Measurements from ENCODE around the gene IFNA7. TPM values are rescaled to one million over a fixed set of nuclear protein-coding genes. Genes with fewer than 3 reads are reported as not detected.
A peak's percentile ranks its signal among the peaks of the same experiment; 100 is the strongest.
"Not testable (repeated sequence)": the region's sequence is repeated elsewhere in the genome, so short reads cannot be mapped to it uniquely, and the experiment has no call there.

Gene IFNA7
- total and polyA plus RNA-seq, 5 experiments from 2014 or later, result not detected

- POLR2A ChIA-PET, H3K4me3 Mint-ChIP-seq, H3K27me3 Mint-ChIP-seq, ATAC-seq, H3K36me3 Mint-ChIP-seq, H3K4me1 Mint-ChIP-seq, DNase-seq, H3K9me3 Mint-ChIP-seq: not testable (repeated sequence)
- H3K27ac Mint-ChIP-seq, result peak overlapping the region in 1 of 10 donors; percentile 35
Observed at GRCh38 chr9:21212160-21212559, 10.2 kb upstream of the IFNA7 start.

- H3K27me3 Mint-ChIP-seq, H3K9me3 Mint-ChIP-seq, H3K36me3 Mint-ChIP-seq, H3K4me3 Mint-ChIP-seq, H3K4me1 Mint-ChIP-seq, ATAC-seq, POLR2A ChIA-PET, H3K27ac Mint-ChIP-seq, DNase-seq: not testable (repeated sequence)
Observed at GRCh38 chr9:21210782-21211181, 8.8 kb upstream of the IFNA7 start.

- Mint-ChIP-seq H3K27me3 (peaks cover 6 to 9% (median 8%) of the 10 kb centered on the region in 5 donors), H3K36me3 (no peaks in the 10 kb centered on the region), H3K27ac (no peak overlapping the region), H3K4me3 (no peak overlapping the region), H3K9me3 (peaks cover 0 to 3% (median 0%) of the 10 kb centered on the region in 9 donors), H3K4me1 (peaks cover 2 to 6% (median 3%) of the 10 kb centered on the region in 4 donors)
- ATAC-seq (no peak), DNase-seq (no peak)
- POLR2A ChIA-PET, result no interaction called here
Observed at GRCh38 chr9:21210311-21210710, 8.3 kb upstream of the IFNA7 start.

GRCh38 chr9:21207043-21207442 lies 5.0 kb upstream of the IFNA7 start, which contains the start of gene IFNA10:
TSS of gene IFNA10 (minus strand) at chr9:21207143. CDS start at chr9:21207097, 46 bp downstream.
- ATAC-seq, H3K36me3 Mint-ChIP-seq, POLR2A ChIA-PET, H3K27ac Mint-ChIP-seq, H3K4me1 Mint-ChIP-seq, H3K9me3 Mint-ChIP-seq, H3K4me3 Mint-ChIP-seq, DNase-seq: not testable (repeated sequence)
- H3K27me3 Mint-ChIP-seq, result peaks cover 3 to 19% (median 14%) of the 10 kb centered on the region in 5 donors

GRCh38 chr9:21205204-21205603 lies 3.2 kb upstream of the IFNA7 start:
- H3K36me3 Mint-ChIP-seq, result no peaks in the 10 kb centered on the region
- peaks cover 3 to 28% (median 15%) of the 10 kb centered on the region in 5 donors for H3K27me3 Mint-ChIP-seq
- POLR2A ChIA-PET, result no interaction called here
- H3K9me3 Mint-ChIP-seq, result peaks cover 0 to 5% (median 0%) of the 10 kb centered on the region in 9 donors
- DNase-seq (no peak), ATAC-seq (no peak)
- peaks cover 0 to 2% (median 0%) of the 10 kb centered on the region in 4 donors for H3K4me1 Mint-ChIP-seq
- H3K4me3 Mint-ChIP-seq, result no peak overlapping the region
- no peak overlapping the region for H3K27ac Mint-ChIP-seq

GRCh38 chr9:21194867-21195776 lies 6.9 kb downstream of the IFNA7 start:
- H3K9me3 Mint-ChIP-seq, H3K27me3 Mint-ChIP-seq, H3K36me3 Mint-ChIP-seq, H3K27ac Mint-ChIP-seq, H3K4me1 Mint-ChIP-seq, POLR2A ChIA-PET: not testable (repeated sequence)
- DNase-seq, result peak in 7 of 10 donors; percentile 6 to 57 (median 43)
- peak; percentile 91 to 97 for ATAC-seq
- H3K4me3 Mint-ChIP-seq, result peak overlapping the region; percentile 33 to 78 (median 56)

GRCh38 chr9:21187487-21187886 lies 14.5 kb downstream of the IFNA7 start, which contains the start of gene IFNA4:
TSS of gene IFNA4 (minus strand) at chr9:21187587. CDS start at chr9:21187531, 56 bp downstream.
- POLR2A ChIA-PET, DNase-seq, H3K9me3 Mint-ChIP-seq, H3K4me3 Mint-ChIP-seq, H3K27ac Mint-ChIP-seq, H3K27me3 Mint-ChIP-seq, ATAC-seq, H3K36me3 Mint-ChIP-seq: not testable (repeated sequence)
- peaks cover 8 to 13% (median 12%) of the 10 kb centered on the region in 4 donors for H3K4me1 Mint-ChIP-seq

GRCh38 chr9:21182810-21183736 lies 18.9 kb downstream of the IFNA7 start:
- ATAC-seq, result peak; percentile 82 to 87
- Mint-ChIP-seq H3K4me1 (peaks cover 8 to 13% (median 11%) of the 10 kb centered on the region in 4 donors), H3K27ac (peak overlapping the region in 4 of 10 donors; percentile 24 to 58 (median 40))
- H3K36me3 Mint-ChIP-seq, H3K9me3 Mint-ChIP-seq, POLR2A ChIA-PET, H3K4me3 Mint-ChIP-seq, H3K27me3 Mint-ChIP-seq: not testable (repeated sequence)
- DNase-seq, result peak in 4 of 10 donors; percentile 22 to 32 (median 31)

- Mint-ChIP-seq H3K36me3 (no peaks in the 10 kb centered on the region), H3K4me1 (no peaks in the 10 kb centered on the region), H3K9me3 (no peaks in the 10 kb centered on the region), H3K4me3 (no peak overlapping the region), H3K27ac (no peak overlapping the region), H3K27me3 (peaks cover 0 to 9% (median 2%) of the 10 kb centered on the region in 5 donors)
- DNase-seq, result no peak
- POLR2A ChIA-PET, result no interaction called here
- ATAC-seq, result no peak
Observed at GRCh38 chr9:21174671-21175070, 27.3 kb downstream of the IFNA7 start.

- Mint-ChIP-seq H3K27ac (no peak overlapping the region), H3K27me3 (peaks cover 0 to 4% (median under 1%) of the 10 kb centered on the region in 5 donors), H3K4me1 (no peaks in the 10 kb centered on the region), H3K4me3 (no peak overlapping the region), H3K9me3 (no peaks in the 10 kb centered on the region), H3K36me3 (no peaks in the 10 kb centered on the region)
- ATAC-seq (no peak), DNase-seq (no peak)
- POLR2A ChIA-PET, result no interaction called here
Observed at GRCh38 chr9:21172156-21172555, 29.8 kb downstream of the IFNA7 start.

GRCh38 chr9:21171351-21171750 lies 30.7 kb downstream of the IFNA7 start:
- H3K4me3 Mint-ChIP-seq, result no peak overlapping the region
- ATAC-seq (no peak), DNase-seq (no peak)
- no peaks in the 10 kb centered on the region for H3K9me3 Mint-ChIP-seq
- H3K36me3 Mint-ChIP-seq, result no peaks in the 10 kb centered on the region
- H3K27ac Mint-ChIP-seq, result no peak overlapping the region
- no peaks in the 10 kb centered on the region for H3K27me3 Mint-ChIP-seq
- no peaks in the 10 kb centered on the region for H3K4me1 Mint-ChIP-seq
- POLR2A ChIA-PET, result no interaction called here

GRCh38 chr9:21166560-21166959 lies 35.4 kb downstream of the IFNA7 start, which contains the start of gene IFNA21:
TSS of gene IFNA21 (minus strand) at chr9:21166660. CDS start at chr9:21166612, 48 bp downstream.
- POLR2A ChIA-PET, H3K9me3 Mint-ChIP-seq, ATAC-seq, H3K36me3 Mint-ChIP-seq, H3K27me3 Mint-ChIP-seq, H3K4me3 Mint-ChIP-seq, DNase-seq: not testable (repeated sequence)
- Mint-ChIP-seq H3K27ac (peak within 1 kb of the TSS in 1 of 10 donors; percentile 53), H3K4me1 (peaks cover 7 to 20% (median 18%) of the 10 kb centered on the region in 4 donors)
